MM.1S (cell line): ENCODE measurements around the gene TTC34.

Experiments used
- DNase-seq: peaks from one replicate; pipeline ENCODE4 v3.0.0-alpha.2; 2015
- H2AFZ ChIP-seq: fragments of 300-600 bp; sonication (generic); 2 replicates; pipeline ENCODE4 v1.6.0; 2016; ENCODE audit warnings: antibody characterized with exemption, low read length
- H3F3A ChIP-seq: fragments of 300-600 bp; sonication (generic); 2 replicates; pipeline ENCODE4 v1.6.1; 2016; ENCODE audit warnings: mild to moderate bottlenecking, antibody characterized with exemption, low read length, moderate library complexity, mixed read lengths; ENCODE audit not compliant: insufficient read depth
- H3K27ac ChIP-seq: fragments of 300-600 bp; sonication (generic); 2 replicates; pipeline ENCODE4 v1.5.1; 2016; ENCODE audit warnings: mild to moderate bottlenecking, low read length
- H3K27me3 ChIP-seq: fragments of 300-600 bp; sonication (generic); replicated peaks from 2 replicates; pipeline ENCODE4 v1.6.0; 2016; ENCODE audit warnings: low read length; ENCODE audit not compliant: insufficient read depth
- H3K36me3 ChIP-seq: fragments of 300-600 bp; sonication (generic); replicated peaks from 2 replicates; pipeline ENCODE4 v1.6.1; 2016; ENCODE audit warnings: mild to moderate bottlenecking, low read length, mixed read lengths; ENCODE audit not compliant: insufficient read depth
- H3K4me1 ChIP-seq: fragments of 300-600 bp; sonication (generic); 2 replicates; pipeline ENCODE4 v1.6.1; 2016; ENCODE audit warnings: low read length, mixed read lengths
- H3K4me2 ChIP-seq: fragments of 300-600 bp; sonication (generic); 2 replicates; pipeline ENCODE4 v1.6.0; 2016; ENCODE audit warnings: low read depth, low read length
- H3K4me3 ChIP-seq: fragments of 300-600 bp; sonication (generic); 2 replicates; pipeline ENCODE4 v1.5.1; 2016; ENCODE audit warnings: low read length, mixed read lengths
- H3K79me2 ChIP-seq: fragments of 300-600 bp; sonication (generic); 2 replicates; pipeline ENCODE4 v1.6.1; 2016; ENCODE audit warnings: mixed run types, low read length, mixed read lengths
- H3K9ac ChIP-seq: fragments of 300-600 bp; sonication (generic); 2 replicates; pipeline ENCODE4 v1.6.1; 2016; ENCODE audit warnings: low read length, mixed read lengths
- H3K9me2 ChIP-seq: fragments of 300-600 bp; sonication (generic); replicated peaks from 2 replicates; pipeline ENCODE4 v1.6.1; 2016; ENCODE audit warnings: mild to moderate bottlenecking, low read length, mixed read lengths; ENCODE audit not compliant: insufficient read depth
- H3K9me3 ChIP-seq: fragments of 300-600 bp; sonication (generic); replicated peaks from 2 replicates; pipeline ENCODE4 v1.6.1; 2016; ENCODE audit warnings: mild to moderate bottlenecking, low read length, mixed read lengths; ENCODE audit not compliant: insufficient read depth
- H4K20me1 ChIP-seq: fragments of 300-600 bp; sonication (generic); 2 replicates; pipeline ENCODE4 v1.6.1; 2016; ENCODE audit warnings: mild to moderate bottlenecking, low read length, moderate library complexity, mixed read lengths; ENCODE audit not compliant: insufficient read depth
- EZH2 ChIP-seq: fragments of 300-600 bp; sonication (generic); optimal IDR thresholded peaks from 2 replicates; pipeline ENCODE3; 2017; ENCODE audit warnings: low read depth, mild to moderate bottlenecking, antibody characterized with exemption, low read length, mixed read lengths
- EZH2phosphoT487 ChIP-seq: fragments of 300-600 bp; sonication (generic); IDR thresholded peaks from 2 replicates; pipeline ENCODE4 v1.6.1; 2018; ENCODE audit warnings: antibody characterized with exemption, low read length
- TF ChIP-seq, protein P1 (sequence below): fragments of 300-600 bp; sonication (generic); IDR thresholded peaks from 2 replicates; pipeline ENCODE4 v1.5.1; 2016; ENCODE audit warnings: antibody characterized with exemption, low read length, mixed read lengths

TTC34 gene

DNA sequence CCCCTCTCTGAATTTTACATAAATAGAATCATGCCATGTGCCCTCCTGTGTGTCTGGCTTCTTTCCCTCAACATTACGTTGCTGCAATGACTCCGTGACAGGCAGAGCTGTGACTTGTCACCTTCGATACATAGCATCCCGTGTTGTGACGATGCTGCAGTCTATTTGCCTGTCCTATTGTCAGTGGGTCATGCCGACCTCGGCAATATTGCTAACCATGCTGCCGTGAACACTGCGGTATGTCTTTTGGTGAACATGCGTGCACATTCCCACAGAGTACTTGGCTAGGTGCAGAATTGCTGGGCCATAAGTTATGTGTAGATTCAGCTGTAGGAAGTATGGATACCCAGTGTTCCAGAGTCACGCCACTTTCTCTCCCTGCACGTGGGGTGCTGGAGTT, 36.3 kb upstream of the TTC34 start:
- H3K9me3 ChIP-seq: no peaks in the 10 kb centered on the region
- H2AFZ ChIP-seq: no peak overlapping the region
- no peak for TF ChIP-seq EZH2phosphoT487
- no peak for TF ChIP-seq EZH2
- TF ChIP-seq, protein P1, sequence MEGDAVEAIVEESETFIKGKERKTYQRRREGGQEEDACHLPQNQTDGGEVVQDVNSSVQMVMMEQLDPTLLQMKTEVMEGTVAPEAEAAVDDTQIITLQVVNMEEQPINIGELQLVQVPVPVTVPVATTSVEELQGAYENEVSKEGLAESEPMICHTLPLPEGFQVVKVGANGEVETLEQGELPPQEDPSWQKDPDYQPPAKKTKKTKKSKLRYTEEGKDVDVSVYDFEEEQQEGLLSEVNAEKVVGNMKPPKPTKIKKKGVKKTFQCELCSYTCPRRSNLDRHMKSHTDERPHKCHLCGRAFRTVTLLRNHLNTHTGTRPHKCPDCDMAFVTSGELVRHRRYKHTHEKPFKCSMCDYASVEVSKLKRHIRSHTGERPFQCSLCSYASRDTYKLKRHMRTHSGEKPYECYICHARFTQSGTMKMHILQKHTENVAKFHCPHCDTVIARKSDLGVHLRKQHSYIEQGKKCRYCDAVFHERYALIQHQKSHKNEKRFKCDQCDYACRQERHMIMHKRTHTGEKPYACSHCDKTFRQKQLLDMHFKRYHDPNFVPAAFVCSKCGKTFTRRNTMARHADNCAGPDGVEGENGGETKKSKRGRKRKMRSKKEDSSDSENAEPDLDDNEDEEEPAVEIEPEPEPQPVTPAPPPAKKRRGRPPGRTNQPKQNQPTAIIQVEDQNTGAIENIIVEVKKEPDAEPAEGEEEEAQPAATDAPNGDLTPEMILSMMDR: no peak

DNA sequence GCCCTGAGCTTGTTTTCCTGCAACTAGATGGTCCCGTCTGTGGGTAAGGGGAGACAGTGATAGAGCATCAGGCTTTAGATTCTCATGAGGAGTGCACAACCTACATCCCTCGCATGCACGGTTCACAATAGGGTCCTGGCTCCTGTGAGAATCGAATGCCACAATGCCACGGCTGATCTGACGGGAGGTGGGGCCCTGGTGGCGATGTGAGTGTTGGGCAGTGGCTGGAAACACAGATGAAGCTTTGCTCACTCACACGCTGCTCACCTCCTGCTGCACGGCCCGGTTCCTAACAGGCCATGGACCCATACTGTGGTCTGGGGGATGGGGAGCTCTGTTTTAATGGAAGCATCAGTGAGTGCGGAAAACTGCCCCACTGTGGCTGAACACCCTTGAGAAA, 35.8 kb upstream of the TTC34 start:
- no peaks in the 10 kb centered on the region for H3K36me3 ChIP-seq
- H3K27me3 ChIP-seq: peaks cover 99% of the 10 kb centered on the region
- no peaks in the 10 kb centered on the region for H3K4me1 ChIP-seq
- H3K9me3 ChIP-seq: no peaks in the 10 kb centered on the region
- no peak overlapping the region for H3K27ac ChIP-seq
- H3K79me2 ChIP-seq: no peaks in the 10 kb centered on the region
- no peak overlapping the region for H3K4me2 ChIP-seq
- H3K9ac ChIP-seq: no peak overlapping the region
- no peak overlapping the region for H3K4me3 ChIP-seq
- DNase-seq: no peak
- H3F3A ChIP-seq: no peaks in the 10 kb centered on the region
- no peaks in the 10 kb centered on the region for H4K20me1 ChIP-seq
- H3K9me2 ChIP-seq: no peaks in the 10 kb centered on the region
- TF ChIP-seq EZH2phosphoT487 (no peak), EZH2 (no peak)
- TF ChIP-seq, protein P1: no peak
- H2AFZ ChIP-seq: no peak overlapping the region

More for the DNA sequence above, 36.3 kb upstream of the TTC34 start:
- Histone ChIP-seq H3K4me3 (no peak overlapping the region), H3K4me1 (no peaks in the 10 kb centered on the region), H3K79me2 (no peaks in the 10 kb centered on the region), H3K4me2 (no peak overlapping the region), H3K27ac (no peak overlapping the region), H3K9me2 (no peaks in the 10 kb centered on the region), H4K20me1 (no peaks in the 10 kb centered on the region), H3K27me3 (peaks cover 99% of the 10 kb centered on the region), H3K36me3 (no peaks in the 10 kb centered on the region), H3K9ac (no peak overlapping the region), H3F3A (no peaks in the 10 kb centered on the region)
- no peak for DNase-seq

DNA sequence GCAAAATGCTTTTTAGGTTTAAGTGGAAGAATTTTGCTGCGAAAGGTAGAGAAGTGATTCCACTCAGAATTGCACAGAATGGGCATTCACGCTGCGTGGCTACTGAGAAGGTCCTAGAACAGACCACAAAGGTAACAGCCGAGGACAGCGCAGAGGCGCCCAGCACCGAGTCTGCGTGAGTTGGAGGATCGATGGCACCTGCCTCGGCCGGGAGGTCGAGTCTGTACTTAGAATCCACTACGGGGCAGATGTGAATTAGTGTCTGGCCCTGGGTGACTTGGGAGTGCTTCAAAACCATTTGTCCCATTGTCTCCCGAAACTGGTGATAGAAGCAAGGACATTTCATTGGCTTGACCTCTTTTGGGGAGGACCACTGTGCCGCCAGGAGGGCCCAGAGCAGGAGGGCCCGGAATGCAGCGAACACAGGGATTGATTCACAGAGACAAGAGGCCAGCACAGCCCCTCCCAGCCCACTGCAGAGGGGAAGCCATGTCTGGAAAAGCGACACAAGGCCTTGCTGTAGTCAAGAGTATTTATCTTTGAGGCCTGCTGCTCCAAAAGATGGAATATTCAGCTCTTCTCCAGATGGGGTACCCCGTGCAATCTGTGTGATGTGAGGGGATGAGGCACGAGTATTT, 35.0 kb upstream of the TTC34 start:
- H3F3A ChIP-seq: no peaks in the 10 kb centered on the region
- H3K27me3 ChIP-seq: peaks cover 96% of the 10 kb centered on the region
- no peak overlapping the region for H3K4me2 ChIP-seq
- H3K4me1 ChIP-seq: no peaks in the 10 kb centered on the region
- no peaks in the 10 kb centered on the region for H3K36me3 ChIP-seq
- H3K9me3 ChIP-seq: no peaks in the 10 kb centered on the region
- H3K9ac ChIP-seq: no peak overlapping the region
- H3K27ac ChIP-seq: no peak overlapping the region
- no peaks in the 10 kb centered on the region for H3K79me2 ChIP-seq
- DNase-seq: no peak
- no peaks in the 10 kb centered on the region for H3K9me2 ChIP-seq
- H3K4me3 ChIP-seq: no peak overlapping the region
- TF ChIP-seq EZH2 (no peak), EZH2phosphoT487 (no peak)
- TF ChIP-seq, protein P1: no peak
- no peak overlapping the region for H2AFZ ChIP-seq
- H4K20me1 ChIP-seq: no peaks in the 10 kb centered on the region
